Transverse colon (tissue), 4 donors: ENCODE measurements around the gene FAM236D. TPM values are rescaled to one million over a fixed set of nuclear protein-coding genes. Genes with fewer than 3 reads are reported as not detected.
"Not testable (repeated sequence)": the region's sequence is repeated elsewhere in the genome, so short reads cannot be mapped to it uniquely, and the experiment has no call there.

Source experiments
- DNase-seq: peaks from one replicate; pipeline ENCODE4 v3.0.0-alpha.2; 2019
- H3K27ac ChIP-seq, 4 donors: fragments of 200-600 bp; sonication (generic); 2 replicates each; pipeline ENCODE4 v1.5.1; 2016 to 2018; ENCODE audit warnings: inconsistent platforms in 4 of 4
- H3K27me3 ChIP-seq: fragments of 200-600 bp; sonication (generic); 2 replicates; pipeline ENCODE4 v1.5.1; 2017; ENCODE audit warnings: inconsistent platforms
- H3K36me3 ChIP-seq, 4 donors: fragments of 200-600 bp; sonication (generic); 2 replicates each; pipeline ENCODE4 v1.5.1; 2017 to 2019; ENCODE audit warnings: inconsistent platforms in 4 of 4
- H3K4me1 ChIP-seq, 4 donors: fragments of 200-600 bp; sonication (generic); 2 replicates each; pipeline ENCODE4 v1.5.1; 2017 to 2020; ENCODE audit warnings: inconsistent platforms in 4 of 4
- H3K4me3 ChIP-seq, 4 donors: fragments of 200-600 bp; sonication (generic); 1 replicate in 1 of 4; 2 replicates in 3 of 4; pipeline versions ENCODE4 v1.5.1 to v1.6.1; 2017 to 2019; ENCODE audit warnings: inconsistent platforms in 4 of 4
- H3K9me3 ChIP-seq, 2 donors: fragments of 200-600 bp; sonication (generic); 2 replicates each; pipeline ENCODE4 v1.5.1; 2017 to 2019; ENCODE audit warnings: inconsistent platforms in 2 of 2
- WGBS, 2 donors: methylation state at CpG; one replicate each; pipeline ENCODE4 v1.1.5; 2018; ENCODE audit warnings: low coverage in 1 of 2; 5-methylcytosine and 5-hydroxymethylcytosine counted together
- in situ Hi-C, 4 donors: fragments of 200-750 bp; cut with MboI; loops; one replicate each; pipeline versions ENCODE4 v1.15.0 to v1.15.1; 2017; ENCODE audit warnings: low sequenced_read_pairs in 3 of 4, low pct_ligation_motif_present in 1 of 4, low pct_unique_long_range_greater_than_20kb in 1 of 4
- intact Hi-C: fragments of 100-400 bp; cut with DNase I; formaldehyde crosslinking; loops from one replicate; pipeline ENCODE4 v1.15.1; 2023; ENCODE audit warnings: low total_unique reads
- total RNA-seq, 4 donors: library from RNA; depleted of rRNA; stranded (reverse); fragments of >200 nt; gene quantifications; one replicate each; pipeline ENCODE4 v1.1.0, GENCODE V29; 2016

FAM236D gene
- total RNA-seq, 4 donors from 2014 or later: not detected

DNA sequence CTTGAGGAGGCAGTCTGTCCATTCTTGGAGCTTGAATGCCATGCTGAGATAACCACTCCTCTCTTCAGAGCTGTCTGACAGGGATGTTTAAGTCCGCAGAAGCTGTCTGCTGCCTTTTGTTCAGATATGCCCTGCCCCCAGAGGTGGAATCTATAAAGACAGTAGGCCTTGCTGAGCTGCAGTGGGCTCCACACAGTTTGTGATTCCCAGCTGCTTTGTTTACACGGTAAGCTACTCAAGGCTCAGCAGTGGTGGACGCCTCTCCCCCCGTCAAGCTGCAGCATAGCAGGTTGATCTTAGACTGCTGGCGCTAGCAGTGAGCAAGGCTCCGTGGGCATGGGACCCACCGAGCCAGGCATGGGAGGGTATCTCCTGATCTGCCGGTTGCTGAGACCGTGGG, 47.6 kb downstream of the FAM236D start:
- no CpG with 5 or more reads among the region's 9 CpGs for WGBS, 2 donors
- H3K36me3 ChIP-seq, intact Hi-C loops, in situ Hi-C loops, H3K4me3 ChIP-seq, H3K27me3 ChIP-seq, DNase-seq, H3K27ac ChIP-seq, H3K4me1 ChIP-seq, H3K9me3 ChIP-seq: not testable (repeated sequence)

Other genes with a start within 250 kb of the FAM236D start
- gene HDAC8, start 235.4 kb downstream of the FAM236D start, total RNA-seq: 10 to 100 TPM; 10.5 to 37.5 (median 18.4) TPM
- gene PHKA1, start 93.9 kb downstream of the FAM236D start, total RNA-seq: 1 to 10 TPM; 1.8 to 4.6 (median 2.4) TPM
- 1 to 10 TPM in 1 of 4 donors, not detected in 3; 4.1 TPM for gene DMRTC1B, start 31.3 kb downstream of the FAM236D start, total RNA-seq
- gene FAM236B, start 25.6 kb downstream of the FAM236D start, total RNA-seq: not detected
- not detected for gene FAM236C, start 104.4 kb upstream of the FAM236D start, total RNA-seq
- not detected for gene FAM236A, start 130.0 kb upstream of the FAM236D start, total RNA-seq
- not detected for gene DMRTC1, start 135.6 kb upstream of the FAM236D start, total RNA-seq
- gene PABPC1L2B, start 194.7 kb upstream of the FAM236D start, total RNA-seq: not detected